8988T (cell line): ENCODE data around the gene NOTCH2.
"Not testable (repeated sequence)": the region's sequence is repeated elsewhere in the genome, so short reads cannot be mapped to it uniquely, and the experiment has no call there.

Experiments used
- DNase-seq: peaks from one replicate; pipeline ENCODE4 v3.0.0; 2011

NOTCH2 gene

GRCh38 chr1:120048208-120048607, 21.3 kb downstream of the NOTCH2 start:
- DNase-seq: not testable (repeated sequence)

GRCh38 chr1:120041771-120042170, 27.7 kb downstream of the NOTCH2 start:
- DNase-seq: not testable (repeated sequence)

GRCh38 chr1:120032253-120032652, 37.2 kb downstream of the NOTCH2 start:
- not testable (repeated sequence) for DNase-seq

GRCh38 chr1:120023791-120024190, 45.7 kb downstream of the NOTCH2 start:
- DNase-seq: not testable (repeated sequence)

GRCh38 chr1:120014978-120015377, 54.5 kb downstream of the NOTCH2 start:
- DNase-seq: not testable (repeated sequence)

GRCh38 chr1:120008320-120008719, 61.1 kb downstream of the NOTCH2 start:
- DNase-seq: not testable (repeated sequence)

- DNase-seq: not testable (repeated sequence)
Measured at GRCh38 chr1:120007850-120008249, 61.6 kb downstream of the NOTCH2 start.

- not testable (repeated sequence) for DNase-seq
Measured at GRCh38 chr1:120001035-120001434, 68.4 kb downstream of the NOTCH2 start.

GRCh38 chr1:119996731-119997312, 72.6 kb downstream of the NOTCH2 start:
- DNase-seq: not testable (repeated sequence)

- DNase-seq: not testable (repeated sequence)
Measured at GRCh38 chr1:119995975-119996374, 73.5 kb downstream of the NOTCH2 start.

- no peak for DNase-seq
Measured at GRCh38 chr1:119988306-119989062, 81.0 kb downstream of the NOTCH2 start.

- no peak for DNase-seq
Measured at GRCh38 chr1:119987686-119988085, 81.8 kb downstream of the NOTCH2 start.

- no peak for DNase-seq
Measured at GRCh38 chr1:119987112-119987511, 82.3 kb downstream of the NOTCH2 start.

- DNase-seq: no peak
Measured at GRCh38 chr1:119986007-119986497, 83.4 kb downstream of the NOTCH2 start.

- DNase-seq: no peak
Measured at GRCh38 chr1:119984771-119985170, 84.7 kb downstream of the NOTCH2 start.

GRCh38 chr1:119981986-119982815, 87.3 kb downstream of the NOTCH2 start:
- no peak for DNase-seq

GRCh38 chr1:119981496-119981895, 88.0 kb downstream of the NOTCH2 start:
- DNase-seq: no peak

GRCh38 chr1:119978018-119978505, 91.4 kb downstream of the NOTCH2 start:
- DNase-seq: no peak

GRCh38 chr1:119977113-119977736, 92.2 kb downstream of the NOTCH2 start:
- not testable (repeated sequence) for DNase-seq

- not testable (repeated sequence) for DNase-seq
Measured at GRCh38 chr1:119975582-119976254, 93.7 kb downstream of the NOTCH2 start.

- DNase-seq: no peak
Measured at GRCh38 chr1:119975006-119975405, 94.5 kb downstream of the NOTCH2 start.

GRCh38 chr1:119974013-119974412, 95.4 kb downstream of the NOTCH2 start:
- no peak for DNase-seq
